ENCODE measurements around the gene AKR1C4. TPM values are rescaled to one million over a fixed set of nuclear protein-coding genes. Genes with fewer than 3 reads are reported as not detected.

Gene AKR1C4
- total RNA-seq, 1 experiment from 2014 or later, result not detected

DNA sequence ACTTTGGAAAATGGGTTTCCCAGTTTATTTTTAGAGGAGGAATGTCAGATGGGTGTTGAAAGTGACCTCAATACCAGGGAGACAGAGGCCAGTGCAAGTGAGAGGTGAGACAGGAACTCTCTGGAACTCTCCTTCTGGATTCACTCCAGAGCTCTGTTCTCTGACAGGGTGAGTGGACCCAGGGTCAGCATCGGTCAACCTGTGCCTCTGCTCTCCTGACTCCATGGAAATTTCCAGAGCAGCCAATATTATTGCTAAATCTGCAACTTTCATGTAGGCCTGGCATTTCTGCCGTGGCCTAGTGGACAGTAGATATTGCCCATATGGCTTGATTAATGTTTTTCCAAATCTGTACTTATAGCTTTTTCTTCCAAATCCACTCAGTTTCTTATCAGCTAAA, 20.2 kb downstream of the AKR1C4 start:
- Histone ChIP-seq H4K8ac (replicated peaks; ENCODE audit: insufficient read length, low read depth, low read length) (no peak overlapping the region), H3K4me1 (ENCODE audit: insufficient read depth, low read length) (no peaks in the 10 kb centered on the region), H3T11ph (ENCODE audit: low read length) (no peak overlapping the region), H4K20me1 (ENCODE audit: control insufficient read depth, insufficient read depth, insufficient read length) (no peaks in the 10 kb centered on the region), H3K23ac (ENCODE audit: insufficient read length, low read depth, low read length) (no peak overlapping the region), H2BK20ac (ENCODE audit: low read depth, low read length, poor library complexity, severe bottlenecking) (no peak overlapping the region), H3K14ac (ENCODE audit: insufficient read depth, low read length) (no peak overlapping the region), H4K5ac (ENCODE audit: insufficient read length, low read depth, low read length) (no peak overlapping the region), H2AFZ (ENCODE audit: low read length) (no peak overlapping the region), H2BK12ac (ENCODE audit: insufficient read length, low read depth, low read length) (no peak overlapping the region), H4K91ac (ENCODE audit: insufficient read length, low read depth, low read length) (no peak overlapping the region), H3K27me3 (ENCODE audit: insufficient read depth, low read length) (no peaks in the 10 kb centered on the region), H3K9me3 (ENCODE audit: control insufficient read depth, low read depth, low read length) (no peaks in the 10 kb centered on the region), H3K4me2 (ENCODE audit: insufficient read depth, insufficient read length, low read length) (no peak overlapping the region), H3K18ac (ENCODE audit: insufficient read length, low read depth, low read length) (no peak overlapping the region), H3K9ac (ENCODE audit: extremely low read depth, insufficient read length, low read length) (no peak overlapping the region), H2BK120ac (ENCODE audit: low read depth, low read length, poor library complexity, severe bottlenecking) (no peak overlapping the region), H2AK5ac (ENCODE audit: insufficient read length, low read length) (no peak overlapping the region), H3K4ac (ENCODE audit: low read depth, low read length) (no peak overlapping the region), H3K27ac (ENCODE audit: insufficient read length, low read depth, low read length) (no peak overlapping the region), H3K56ac (ENCODE audit: insufficient read length, low read depth, low read length) (no peak overlapping the region), H3K23me2 (ENCODE audit: insufficient read length, low read depth, low read length, poor library complexity, severe bottlenecking) (no peaks in the 10 kb centered on the region), H3K79me1 (ENCODE audit: insufficient read depth, low read depth, low read length, poor library complexity, severe bottlenecking) (no peaks in the 10 kb centered on the region), H3K79me2 (ENCODE audit: insufficient read depth, low read length) (no peaks in the 10 kb centered on the region), H2BK5ac (ENCODE audit: insufficient read length, low read length) (no peak overlapping the region), H2BK15ac (ENCODE audit: low read depth, low read length) (no peak overlapping the region)
- Mint-ChIP-seq H3K4me1 (no peaks in the 10 kb centered on the region), H3K4me3 (no peak overlapping the region), H3K36me3 (ENCODE audit: insufficient read depth in 1 of 3, low read depth in 3 of 3) (peaks cover 0 to under 1% (median 0%) of the 10 kb centered on the region in 3 experiments; a peak in 4 of 7 replicates), H3K27me3 (ENCODE audit: low read depth) (no peaks in the 10 kb centered on the region; the same call in 1 of the 2 replicates), H3K9me3 (peaks cover 44 to 60% of the 10 kb centered on the region in 2 experiments), H3K27ac (no peak overlapping the region)
- TF ChIP-seq, protein P1, sequence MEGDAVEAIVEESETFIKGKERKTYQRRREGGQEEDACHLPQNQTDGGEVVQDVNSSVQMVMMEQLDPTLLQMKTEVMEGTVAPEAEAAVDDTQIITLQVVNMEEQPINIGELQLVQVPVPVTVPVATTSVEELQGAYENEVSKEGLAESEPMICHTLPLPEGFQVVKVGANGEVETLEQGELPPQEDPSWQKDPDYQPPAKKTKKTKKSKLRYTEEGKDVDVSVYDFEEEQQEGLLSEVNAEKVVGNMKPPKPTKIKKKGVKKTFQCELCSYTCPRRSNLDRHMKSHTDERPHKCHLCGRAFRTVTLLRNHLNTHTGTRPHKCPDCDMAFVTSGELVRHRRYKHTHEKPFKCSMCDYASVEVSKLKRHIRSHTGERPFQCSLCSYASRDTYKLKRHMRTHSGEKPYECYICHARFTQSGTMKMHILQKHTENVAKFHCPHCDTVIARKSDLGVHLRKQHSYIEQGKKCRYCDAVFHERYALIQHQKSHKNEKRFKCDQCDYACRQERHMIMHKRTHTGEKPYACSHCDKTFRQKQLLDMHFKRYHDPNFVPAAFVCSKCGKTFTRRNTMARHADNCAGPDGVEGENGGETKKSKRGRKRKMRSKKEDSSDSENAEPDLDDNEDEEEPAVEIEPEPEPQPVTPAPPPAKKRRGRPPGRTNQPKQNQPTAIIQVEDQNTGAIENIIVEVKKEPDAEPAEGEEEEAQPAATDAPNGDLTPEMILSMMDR (conservative IDR thresholded peaks at IDR 0.05), result no peak
- no peak for DNase-seq
- WGBS (ENCODE audit: extremely low coverage, insufficient read length, low lambda C conversion rate), result no CpG with 5 or more reads among the region's 2 CpGs

All from H9 (cell line).